Cardiac muscle cell (in vitro differentiated cells and primary cell): ENCODE measurements around the gene ABCB7. TPM values are rescaled to one million over a fixed set of nuclear protein-coding genes. Genes with fewer than 3 reads are reported as not detected.
"Not testable (repeated sequence)": the region's sequence is repeated elsewhere in the genome, so short reads cannot be mapped to it uniquely, and the experiment has no call there.

Experiments used
- DNase-seq, 2 donors: peaks; one replicate each; pipeline versions ENCODE4 v3.0.0 to v3.0.0-alpha.2; 2010 to 2017; ENCODE audit warnings: low read depth in 1 of 2, low spot score in 1 of 2
- H3K27ac ChIP-seq: fragments of 200-600 bp; sonication (generic); 2 replicates; pipeline ENCODE4 v1.5.1; 2016
- H3K27me3 ChIP-seq: fragments of 200-600 bp; sonication (generic); 2 replicates; pipeline ENCODE4 v1.6.0; 2016; ENCODE audit warnings: control low read depth
- H3K36me3 ChIP-seq: fragments of 200-600 bp; sonication (generic); 2 replicates; pipeline ENCODE4 v1.5.1; 2016; ENCODE audit warnings: control low read depth
- H3K4me1 ChIP-seq: fragments of 200-600 bp; sonication (generic); 2 replicates; pipeline ENCODE4 v1.8.1; 2017; ENCODE audit warnings: low read depth, mild to moderate bottlenecking, mixed run types
- H3K4me3 ChIP-seq: fragments of 200-600 bp; sonication (generic); 2 replicates; pipeline ENCODE4 v1.5.1; 2016; ENCODE audit warnings: mild to moderate bottlenecking
- H3K9me3 ChIP-seq: fragments of 200-600 bp; sonication (generic); 2 replicates; pipeline ENCODE4 v1.5.1; 2017; ENCODE audit warnings: low read depth, mild to moderate bottlenecking, control low read depth
- polyA plus RNA-seq: library from polyadenylated mRNA; unstranded; fragments of >200 nt; fragmentation: Nextera tagmentation; extraction: Ambion mirVana; gene quantifications from 2 replicates; pipeline ENCODE4 v1.2.1, GENCODE V29; 2016
- total RNA-seq: library from RNA; depleted of rRNA; stranded (reverse); fragments of >200 nt; gene quantifications from 2 replicates; pipeline ENCODE4 v1.2.3, GENCODE V29; 2016
- TF ChIP-seq, protein P1 (sequence below): IDR thresholded peaks from 2 replicates; pipeline ENCODE4 v1.5.1; 2012; ENCODE audit warnings: low read depth, mild to moderate bottlenecking, low read length

ABCB7 gene
- total and polyA plus RNA-seq, 2 experiments from 2014 or later: 12.0 to 61.3 TPM

DNA sequence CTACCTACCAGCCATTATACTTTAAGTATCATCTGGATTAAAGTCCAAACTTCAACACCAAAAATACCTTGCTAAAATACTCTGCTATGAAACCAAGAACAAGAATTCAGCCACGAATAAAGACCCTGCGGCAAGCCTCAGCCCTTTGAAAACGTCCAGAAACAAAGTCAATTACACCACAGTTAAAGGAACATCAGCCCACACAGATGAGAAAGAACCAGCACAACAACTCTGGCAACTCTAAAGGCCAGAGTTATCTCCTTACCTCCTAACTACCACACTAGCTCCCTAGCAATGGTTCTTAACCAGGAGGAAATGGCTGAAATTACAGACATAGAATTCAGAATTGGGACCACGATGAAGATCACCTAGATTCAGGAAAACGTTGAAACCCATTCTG lies 23.4 kb downstream of the ABCB7 start:
- Histone ChIP-seq H3K4me1 (no peaks in the 10 kb centered on the region), H3K27ac (no peak overlapping the region), H3K4me3 (no peak overlapping the region), H3K27me3 (no peaks in the 10 kb centered on the region), H3K36me3 (no peaks in the 10 kb centered on the region), H3K9me3 (no peaks in the 10 kb centered on the region)
- TF ChIP-seq, protein P1, sequence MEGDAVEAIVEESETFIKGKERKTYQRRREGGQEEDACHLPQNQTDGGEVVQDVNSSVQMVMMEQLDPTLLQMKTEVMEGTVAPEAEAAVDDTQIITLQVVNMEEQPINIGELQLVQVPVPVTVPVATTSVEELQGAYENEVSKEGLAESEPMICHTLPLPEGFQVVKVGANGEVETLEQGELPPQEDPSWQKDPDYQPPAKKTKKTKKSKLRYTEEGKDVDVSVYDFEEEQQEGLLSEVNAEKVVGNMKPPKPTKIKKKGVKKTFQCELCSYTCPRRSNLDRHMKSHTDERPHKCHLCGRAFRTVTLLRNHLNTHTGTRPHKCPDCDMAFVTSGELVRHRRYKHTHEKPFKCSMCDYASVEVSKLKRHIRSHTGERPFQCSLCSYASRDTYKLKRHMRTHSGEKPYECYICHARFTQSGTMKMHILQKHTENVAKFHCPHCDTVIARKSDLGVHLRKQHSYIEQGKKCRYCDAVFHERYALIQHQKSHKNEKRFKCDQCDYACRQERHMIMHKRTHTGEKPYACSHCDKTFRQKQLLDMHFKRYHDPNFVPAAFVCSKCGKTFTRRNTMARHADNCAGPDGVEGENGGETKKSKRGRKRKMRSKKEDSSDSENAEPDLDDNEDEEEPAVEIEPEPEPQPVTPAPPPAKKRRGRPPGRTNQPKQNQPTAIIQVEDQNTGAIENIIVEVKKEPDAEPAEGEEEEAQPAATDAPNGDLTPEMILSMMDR: no peak
- no peak for DNase-seq

DNA sequence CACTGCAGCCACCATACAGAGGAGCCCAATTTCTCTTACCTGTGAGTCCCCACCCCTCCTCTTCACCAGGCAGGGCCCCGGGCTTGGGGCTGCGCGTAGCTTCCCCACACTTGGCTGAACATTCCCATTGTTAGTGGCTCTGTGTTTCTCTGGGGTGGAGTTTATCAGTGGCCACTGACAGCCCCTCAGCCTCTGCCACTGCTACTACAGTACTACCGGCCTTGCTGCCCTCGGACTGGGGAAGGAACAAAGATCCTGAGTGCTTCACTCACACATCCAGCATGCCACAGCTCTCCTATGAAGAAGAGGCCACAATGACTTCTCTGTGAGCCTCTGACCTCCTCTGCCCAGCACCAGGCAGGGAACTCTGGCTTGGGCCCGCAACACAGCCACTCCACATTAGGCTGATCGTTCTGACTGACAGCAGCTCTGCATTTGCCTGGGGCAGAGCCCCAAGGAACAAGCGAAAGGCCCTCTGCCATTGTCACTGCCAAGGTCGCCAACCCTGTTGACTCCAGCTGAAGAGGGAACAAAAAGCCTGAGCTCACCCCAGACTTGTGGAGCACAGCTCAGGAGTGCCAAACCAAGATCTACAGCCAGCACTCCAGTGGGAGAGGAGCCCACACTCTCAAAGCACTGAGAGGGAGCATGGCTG lies 24.0 kb downstream of the ABCB7 start:
- Histone ChIP-seq H3K27me3 (no peaks in the 10 kb centered on the region), H3K27ac (no peak overlapping the region), H3K4me3 (no peak overlapping the region), H3K36me3 (no peaks in the 10 kb centered on the region), H3K4me1 (no peaks in the 10 kb centered on the region), H3K9me3 (no peaks in the 10 kb centered on the region)
- no peak for DNase-seq
- TF ChIP-seq, protein P1: no peak

DNA sequence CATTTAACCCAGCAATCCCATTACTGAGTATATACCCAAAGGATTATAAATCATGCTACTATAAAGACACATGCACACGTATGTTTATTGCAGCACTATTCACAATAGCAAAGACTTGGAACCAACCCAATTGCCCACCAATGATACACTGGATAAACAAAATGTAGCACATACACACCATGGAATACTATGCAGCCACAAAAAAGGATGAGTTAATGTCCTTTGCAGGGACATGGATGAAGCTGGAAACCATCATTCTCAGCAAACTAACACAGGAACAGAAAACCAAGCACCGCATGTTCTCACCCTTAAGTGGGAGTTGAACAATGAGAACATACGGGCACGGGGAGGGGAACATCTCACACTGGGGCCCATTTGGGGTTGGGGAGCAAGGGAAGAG lies 27.0 kb downstream of the ABCB7 start:
- not testable (repeated sequence) for H3K4me1 ChIP-seq, DNase-seq, H3K36me3 ChIP-seq, H3K9me3 ChIP-seq, H3K27me3 ChIP-seq, H3K27ac ChIP-seq, H3K4me3 ChIP-seq

DNA sequence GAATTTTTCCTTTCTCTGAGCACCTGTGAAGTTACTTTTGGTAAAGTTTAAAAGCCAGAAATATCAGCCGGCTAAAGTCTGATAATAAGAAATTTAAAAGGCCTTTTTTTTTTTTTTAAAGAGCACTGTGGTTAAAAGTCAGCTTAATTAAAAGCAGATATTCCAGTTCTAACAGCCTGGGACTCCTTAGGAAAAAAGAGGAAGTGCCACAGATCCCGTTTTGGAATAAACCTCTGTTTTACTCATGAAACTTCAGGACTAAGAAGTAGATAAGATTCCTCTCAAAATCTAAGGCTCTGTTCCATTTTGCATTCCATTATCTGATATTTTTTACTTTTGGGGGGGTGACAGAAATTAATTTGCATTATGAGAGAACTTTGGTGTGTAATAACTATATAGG lies 37.8 kb downstream of the ABCB7 start:
- H3K36me3 ChIP-seq: no peaks in the 10 kb centered on the region
- no peaks in the 10 kb centered on the region for H3K4me1 ChIP-seq
- DNase-seq: no peak
- H3K4me3 ChIP-seq: no peak overlapping the region
- no peak overlapping the region for H3K27ac ChIP-seq
- no peaks in the 10 kb centered on the region for H3K9me3 ChIP-seq
- no peaks in the 10 kb centered on the region for H3K27me3 ChIP-seq
- TF ChIP-seq, protein P1: no peak

DNA sequence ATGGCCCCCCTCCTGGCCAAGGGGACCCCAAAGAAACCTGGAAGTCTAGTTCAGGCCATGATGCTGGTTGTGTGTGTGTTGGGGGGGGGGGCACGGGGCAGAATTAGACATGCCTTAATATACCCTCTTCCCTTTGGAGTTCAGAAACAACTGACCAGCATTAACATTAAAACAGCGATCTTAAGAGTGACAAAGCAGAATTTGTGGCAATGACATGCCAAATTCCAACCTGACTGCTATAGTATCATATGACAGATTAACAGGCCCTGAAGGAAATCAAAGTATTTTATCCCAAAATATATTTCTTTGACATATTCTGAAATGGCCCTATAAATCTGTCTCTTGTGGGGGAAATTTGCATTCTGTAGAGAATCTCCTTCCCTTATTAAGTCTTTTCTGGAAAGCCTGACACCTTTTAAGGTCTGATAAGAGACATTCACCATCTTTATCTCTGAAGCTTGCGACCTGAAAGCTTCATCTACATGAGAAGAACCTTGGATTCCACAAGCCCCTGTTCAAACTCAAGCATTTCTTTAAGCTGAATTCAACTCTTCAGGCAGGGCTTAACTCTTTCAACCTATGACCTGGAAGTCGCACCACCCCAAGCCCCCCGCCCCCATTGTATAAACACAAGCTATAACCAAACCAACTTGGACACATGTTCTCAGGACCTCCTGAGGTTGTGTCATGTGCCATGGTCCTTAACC lies 40.2 kb downstream of the ABCB7 start:
- Histone ChIP-seq H3K27me3 (no peaks in the 10 kb centered on the region), H3K36me3 (no peaks in the 10 kb centered on the region), H3K4me1 (no peaks in the 10 kb centered on the region), H3K4me3 (no peak overlapping the region), H3K9me3 (peaks cover 3% of the 10 kb centered on the region), H3K27ac (no peak overlapping the region)
- TF ChIP-seq, protein P1: no peak
- DNase-seq: no peak

DNA sequence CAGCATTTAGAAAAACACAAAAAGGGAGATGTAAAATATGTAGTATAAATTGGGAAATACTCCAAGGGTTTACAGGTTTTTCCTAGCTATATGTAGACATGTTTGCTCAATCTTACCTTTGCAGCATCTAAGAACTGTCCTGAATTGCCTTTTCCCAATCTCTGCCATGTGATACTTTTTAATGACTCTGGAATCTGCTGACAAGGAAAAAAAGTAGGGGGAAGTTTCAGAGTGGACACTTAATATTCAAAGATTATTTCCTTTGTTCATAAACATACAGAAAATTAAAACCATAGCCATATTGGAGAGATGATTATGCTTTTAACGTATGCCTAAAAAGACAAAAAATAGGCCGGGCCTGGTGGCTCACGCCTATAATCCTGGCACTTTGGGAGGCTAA lies 41.4 kb downstream of the ABCB7 start:
- DNase-seq: no peak
- H3K4me1 ChIP-seq: no peaks in the 10 kb centered on the region
- no peaks in the 10 kb centered on the region for H3K27me3 ChIP-seq
- TF ChIP-seq, protein P1: no peak
- H3K36me3 ChIP-seq: no peaks in the 10 kb centered on the region
- no peak overlapping the region for H3K4me3 ChIP-seq
- H3K27ac ChIP-seq: no peak overlapping the region
- peaks cover 3% of the 10 kb centered on the region for H3K9me3 ChIP-seq
